ENCODE data around the gene PRKCD. TPM values are rescaled to one million over a fixed set of nuclear protein-coding genes. Genes with fewer than 3 reads are reported as not detected.

Gene PRKCD
- total and polyA plus RNA-seq, 2 of the 4 experiments (the other 2 are of a cell fraction): 4.3 to 19.0 TPM

- WGBS, 2 experiments (ENCODE audit: extremely low coverage in 2 of 2, insufficient read length in 1 of 2): 90% methylated on average over 6 of the region's 12 CpGs; no CpG with 5 or more reads in 1 of the 2 experiments
- H3K4me2 ChIP-seq (ENCODE audit: low read depth, low read length): no peak overlapping the region
- TF ChIP-seq, protein P1, sequence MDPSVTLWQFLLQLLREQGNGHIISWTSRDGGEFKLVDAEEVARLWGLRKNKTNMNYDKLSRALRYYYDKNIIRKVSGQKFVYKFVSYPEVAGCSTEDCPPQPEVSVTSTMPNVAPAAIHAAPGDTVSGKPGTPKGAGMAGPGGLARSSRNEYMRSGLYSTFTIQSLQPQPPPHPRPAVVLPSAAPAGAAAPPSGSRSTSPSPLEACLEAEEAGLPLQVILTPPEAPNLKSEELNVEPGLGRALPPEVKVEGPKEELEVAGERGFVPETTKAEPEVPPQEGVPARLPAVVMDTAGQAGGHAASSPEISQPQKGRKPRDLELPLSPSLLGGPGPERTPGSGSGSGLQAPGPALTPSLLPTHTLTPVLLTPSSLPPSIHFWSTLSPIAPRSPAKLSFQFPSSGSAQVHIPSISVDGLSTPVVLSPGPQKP (IDR thresholded peaks at IDR 0.05; ENCODE audit: borderline replicate concordance, low read depth, low read length): no peak
- no peak for TF ChIP-seq RFX5 (IDR thresholded peaks at IDR 0.05; ENCODE audit: low read depth, low read length)
- no peak for TF ChIP-seq SMC3 (IDR thresholded peaks at IDR 0.05; ENCODE audit: low read depth, low read length)
- no peak for TF ChIP-seq CHD1 (IDR thresholded peaks at IDR 0.05; ENCODE audit: low read depth, low read length)
- H3K4ac ChIP-seq (ENCODE audit: low read depth, low read length): no peak overlapping the region
- POLR2A ChIA-PET (ENCODE audit: unreplicated experiment): no interaction called here
- peaks cover 13 to 30% of the 10 kb centered on the region in 2 experiments for H3K79me1 ChIP-seq (ENCODE audit: low read depth in 1 of 2, low read length in 2 of 2)
- in situ Hi-C loops (cut with MboI; ENCODE audit: low sequenced_read_pairs): no loop called here
- no peak overlapping the region for H3K4me3 ChIP-seq (ENCODE audit: insufficient read depth, low read depth, low read length)
- 0 out of 2 replicates have a peak, but pooled peaks cover 4% of the 10 kb centered on the region for H3K9me1 ChIP-seq (ENCODE audit: insufficient read depth, low read length)
- H3K9ac ChIP-seq (ENCODE audit: low read depth, low read length): no peak overlapping the region
- ATAC-seq (ENCODE audit: low read depth) (no peak), DNase-seq (no peak)
- H2BK20ac ChIP-seq (ENCODE audit: low read depth, low read length): no peak overlapping the region
- H3K9me3 ChIP-seq (ENCODE audit: control insufficient read depth, insufficient read depth, low read length): no peaks in the 10 kb centered on the region
- no peak overlapping the region for H2AK5ac ChIP-seq (ENCODE audit: low read depth, low read length)
- intact Hi-C loops (cut with micrococcal nuclease): no loop called here
- no peak overlapping the region for H2BK120ac ChIP-seq (ENCODE audit: low read depth, low read length)
- H3K14ac ChIP-seq (replicated peaks; ENCODE audit: low read depth, low read length): no peak overlapping the region
- CTCF ChIA-PET: no interaction called here
- H2AFZ ChIP-seq (replicated peaks; ENCODE audit: low read length, poor library complexity): no peak overlapping the region
- H3K27ac ChIP-seq (ENCODE audit: insufficient read depth, low read length): no peak overlapping the region
- peaks cover 88% of the 10 kb centered on the region for H3K36me3 ChIP-seq (ENCODE audit: control insufficient read depth, insufficient read depth, low read length)
- BruUV-seq (replicated peaks): no TSS peak
- H2BK5ac ChIP-seq (ENCODE audit: low read depth, low read length, poor library complexity, severe bottlenecking): no peak overlapping the region
- no peaks in the 10 kb centered on the region for H3K27me3 ChIP-seq (ENCODE audit: control insufficient read depth, insufficient read depth, low read length)
- H2BK15ac ChIP-seq (ENCODE audit: low read depth, low read length): no peak overlapping the region
- no peak overlapping the region for H3K56ac ChIP-seq (ENCODE audit: extremely low read depth, insufficient read depth, low read length)
- no peak overlapping the region for H4K5ac ChIP-seq (ENCODE audit: low read depth, low read length)
- no peak overlapping the region for H2AK9ac ChIP-seq (replicated peaks; ENCODE audit: low read depth, low read length, poor library complexity)
- peaks cover 14% of the 10 kb centered on the region for H4K20me1 ChIP-seq (ENCODE audit: insufficient read depth, low read length)
- dilution Hi-C loops (cut with HindIII; ENCODE audit: low sequenced_read_pairs, unreplicated experiment): no loop called here
- no peak overlapping the region for H4K8ac ChIP-seq (ENCODE audit: low read depth in 2 of 2, low read length in 2 of 2)
- H3K18ac ChIP-seq (ENCODE audit: low read depth, low read length): no peak overlapping the region
- H3K4me1 ChIP-seq (ENCODE audit: control insufficient read depth, insufficient read depth, low read length): no peaks in the 10 kb centered on the region
- no peak overlapping the region for H3K23ac ChIP-seq (ENCODE audit: low read depth, low read length)
- H4K91ac ChIP-seq (ENCODE audit: insufficient read depth, low read depth, low read length): no peak overlapping the region
Observed at GRCh38 chr3:53226142-53226840, 65.3 kb downstream of the PRKCD start.

Measured in IMR-90 (cell line).